ENCODE results near the gene GPR62. TPM values are rescaled to one million over a fixed set of nuclear protein-coding genes. Genes with fewer than 3 reads are reported as not detected.

The GPR62 gene
- total RNA-seq, 1 donor from 2014 or later = not detected

DNA sequence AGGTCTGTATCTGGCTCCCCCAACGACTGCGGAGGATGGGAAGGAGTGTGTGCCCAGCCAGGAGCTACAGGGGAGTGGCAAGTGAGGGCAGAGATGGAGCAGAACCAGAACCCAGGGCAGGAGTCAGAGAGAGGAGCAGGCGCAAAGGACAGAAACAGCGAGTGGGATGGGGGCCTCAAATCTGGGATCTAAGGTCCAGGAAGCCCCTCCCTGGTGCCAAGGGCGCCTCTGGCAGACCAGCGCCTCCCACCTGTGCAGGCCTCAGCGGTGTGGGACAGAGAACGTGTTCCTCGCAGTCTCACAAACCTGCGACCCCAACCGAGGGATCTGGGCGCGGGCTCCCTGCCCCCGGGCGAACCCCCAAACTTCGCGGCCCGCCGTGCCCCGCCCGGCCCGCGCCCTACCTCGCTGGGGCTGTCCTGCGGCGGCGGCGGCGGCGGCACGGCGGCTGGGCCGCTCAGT, 11.8 kb downstream of the GPR62 start:
- intact Hi-C loops (cut with DNase I) = no loop called here
- ATAC-seq (ENCODE audit: poor library complexity) (peak; percentile 0), DNase-seq (no peak)

DNA sequence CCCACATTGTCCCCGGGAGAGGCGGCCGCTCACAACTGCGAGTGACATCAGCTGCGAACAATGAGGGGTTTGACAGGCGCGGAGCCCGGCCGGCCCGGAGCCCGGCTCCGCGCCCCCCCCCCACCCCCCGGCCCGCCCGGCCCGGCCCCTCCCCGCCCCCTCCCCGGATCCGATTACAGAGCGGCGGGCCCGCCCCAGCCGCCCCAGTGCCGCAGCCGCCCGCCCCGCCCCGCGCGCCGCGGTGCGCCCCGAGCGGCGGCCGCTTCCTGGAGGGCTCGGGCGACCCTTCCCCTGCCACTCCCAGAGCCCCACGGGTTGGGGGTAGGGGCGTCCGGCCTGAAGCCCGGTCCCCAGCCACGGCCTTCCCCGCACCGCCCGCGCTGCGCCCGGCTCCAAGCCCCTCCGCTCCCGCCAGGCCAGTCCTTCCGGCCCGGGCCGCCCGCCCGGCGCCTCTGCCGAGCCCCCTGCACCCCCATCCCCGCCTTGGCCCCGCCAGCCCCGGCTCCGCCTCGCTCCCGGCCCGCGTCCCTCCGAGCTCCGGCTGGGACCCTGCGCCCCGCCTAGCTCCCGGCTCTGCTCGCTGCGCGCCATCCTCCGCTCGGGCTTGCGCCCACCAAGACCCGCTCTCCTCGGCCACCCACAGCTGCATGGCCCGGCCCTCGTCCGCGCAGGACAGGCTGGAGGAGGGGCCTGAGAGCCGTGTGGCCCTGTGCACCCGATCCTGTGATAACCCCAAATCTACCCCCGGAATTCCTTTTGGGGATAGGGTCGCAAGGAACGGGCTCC, 12.4 kb downstream of the GPR62 start, which contains the start of gene PCBP4:
PCBP4 (minus strand) TSS at position 71 of the 786 bp plus-strand sequence. CDS start 6,214 bp downstream, outside the sequence.
- peak; percentile 87 for DNase-seq
- intact Hi-C loops (cut with DNase I) = no loop called here
- ATAC-seq (ENCODE audit: poor library complexity) = peak; percentile 72

DNA sequence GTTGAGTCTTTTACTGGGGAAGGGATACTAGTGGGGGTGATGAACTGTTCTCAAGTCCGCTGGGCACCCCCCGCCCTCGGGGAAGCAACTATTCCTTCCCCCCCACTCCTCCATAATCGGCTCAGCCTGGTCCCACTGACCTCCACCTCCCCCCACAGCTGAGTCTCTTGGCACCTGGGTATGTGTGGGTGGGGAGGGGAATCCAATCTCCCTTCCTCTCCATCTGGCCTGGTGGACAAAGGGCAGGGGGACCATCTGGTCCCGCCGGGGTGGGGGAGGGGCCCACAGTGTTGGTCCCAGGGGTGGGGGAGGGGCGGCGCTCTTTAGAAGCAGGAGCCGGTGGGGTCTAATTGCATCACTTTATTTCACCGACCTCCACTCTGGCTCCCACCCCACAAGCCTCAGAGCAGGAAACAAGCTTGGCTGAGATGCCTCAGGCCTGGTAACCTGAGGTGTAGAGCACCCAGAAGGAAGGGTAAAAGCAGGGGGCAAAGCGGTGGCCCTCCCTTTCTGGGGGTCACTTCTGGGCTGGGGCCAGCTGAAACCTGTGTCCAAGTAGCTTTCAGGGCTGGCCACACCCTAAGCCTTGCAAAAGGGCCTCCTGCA, 13.1 kb downstream of the GPR62 start:
- ATAC-seq (ENCODE audit: poor library complexity) (peak; percentile 5), DNase-seq (no peak)
- intact Hi-C loops (cut with DNase I) = no loop called here

DNA sequence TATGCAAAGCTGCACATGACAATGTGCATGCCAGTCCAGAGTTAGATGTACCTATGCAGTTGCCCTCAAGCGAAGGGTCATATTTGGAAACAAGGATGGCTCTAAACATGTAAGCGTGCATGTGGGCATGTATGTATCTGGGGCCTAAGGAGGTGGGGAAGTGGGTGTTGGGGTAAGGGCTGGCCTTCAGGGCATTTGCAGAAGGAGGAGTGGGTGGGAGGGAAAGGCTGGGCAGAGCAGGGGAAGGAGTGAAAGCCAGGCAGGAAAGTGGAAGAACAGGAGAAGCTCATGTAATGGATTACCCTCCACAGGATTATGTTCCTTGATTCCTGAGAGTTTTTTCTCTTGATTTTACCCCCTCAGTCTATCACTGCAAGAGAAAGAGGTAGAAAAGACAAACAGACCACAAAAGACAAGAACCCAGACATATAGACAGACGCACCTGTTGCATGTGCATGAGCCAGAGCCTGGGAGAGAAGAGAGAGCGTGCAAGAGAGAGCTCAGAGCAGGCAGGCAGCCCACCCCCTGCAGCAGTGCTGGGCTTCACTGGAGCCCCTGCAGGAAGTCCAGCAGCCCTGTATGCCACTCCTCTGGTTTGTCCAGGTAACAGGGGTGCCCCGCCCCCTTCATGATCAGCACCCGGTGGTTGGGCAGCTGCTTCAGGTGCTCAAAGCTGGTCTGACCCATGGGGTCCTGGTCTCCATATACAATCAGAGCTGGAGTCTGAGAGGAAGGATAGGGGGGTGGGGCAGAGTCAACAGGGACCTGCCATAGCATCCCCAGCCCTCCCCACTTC, 13.9 kb downstream of the GPR62 start:
- intact Hi-C loops (cut with DNase I) = no loop called here
- DNase-seq (no peak), ATAC-seq (ENCODE audit: poor library complexity) (no peak)

DNA sequence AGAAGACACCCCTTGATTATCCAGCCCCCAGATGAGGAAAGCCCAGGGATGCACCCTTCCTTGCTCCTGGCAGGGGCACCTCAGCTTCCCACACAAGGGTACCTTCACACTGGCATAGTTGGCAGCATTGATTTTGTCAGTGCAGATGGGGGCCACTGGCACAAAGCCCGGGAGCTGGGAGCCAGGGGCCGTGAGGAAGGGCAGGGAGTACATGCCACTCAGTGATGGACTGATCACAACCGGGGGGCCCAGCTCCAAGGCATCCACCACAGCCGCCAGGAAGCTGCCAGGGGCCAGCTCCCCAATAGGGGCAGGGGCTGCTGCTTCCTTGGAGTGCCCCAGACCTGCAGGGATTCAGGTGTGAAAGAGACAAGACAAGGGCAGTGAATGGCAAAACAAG, 14.7 kb downstream of the GPR62 start:
- ATAC-seq (ENCODE audit: poor library complexity) (no peak), DNase-seq (no peak)
- intact Hi-C loops (cut with DNase I) = no loop called here

DNA sequence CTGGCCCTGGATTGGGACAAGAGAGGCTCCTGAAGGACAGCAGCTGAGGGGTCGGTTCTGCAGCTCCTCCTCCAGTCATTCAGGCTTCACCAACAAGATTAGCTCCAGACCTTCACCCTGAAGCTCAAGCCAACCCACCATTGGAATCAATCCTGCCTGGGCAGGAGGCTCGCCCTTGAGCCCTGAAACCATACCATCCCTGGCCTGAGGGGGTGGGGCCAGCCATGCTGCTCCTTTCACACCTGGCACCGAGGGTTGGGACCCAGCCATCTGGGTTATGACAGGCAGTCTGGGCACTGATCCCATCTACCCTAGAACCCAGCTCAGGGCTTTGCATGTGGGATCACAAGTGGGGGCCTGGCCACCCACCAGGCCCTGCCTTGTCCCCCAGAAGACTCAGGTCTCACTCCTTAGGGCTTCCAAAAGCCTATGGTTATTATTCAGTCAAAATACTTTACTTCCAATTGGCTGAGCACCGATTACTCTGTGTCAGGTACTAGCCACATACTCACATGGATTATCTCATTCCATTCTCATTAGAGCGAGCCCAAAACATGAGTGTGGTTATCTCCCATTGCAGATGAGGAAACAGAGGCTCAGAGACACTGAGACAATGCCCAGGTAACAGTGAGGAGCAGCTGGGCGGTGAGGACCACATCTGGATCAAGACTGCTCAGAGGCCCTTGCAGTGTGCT, 15.6 kb downstream of the GPR62 start:
- intact Hi-C loops (cut with DNase I) = no loop called here
- DNase-seq = no peak
- no peak for ATAC-seq (ENCODE audit: poor library complexity)

DNA sequence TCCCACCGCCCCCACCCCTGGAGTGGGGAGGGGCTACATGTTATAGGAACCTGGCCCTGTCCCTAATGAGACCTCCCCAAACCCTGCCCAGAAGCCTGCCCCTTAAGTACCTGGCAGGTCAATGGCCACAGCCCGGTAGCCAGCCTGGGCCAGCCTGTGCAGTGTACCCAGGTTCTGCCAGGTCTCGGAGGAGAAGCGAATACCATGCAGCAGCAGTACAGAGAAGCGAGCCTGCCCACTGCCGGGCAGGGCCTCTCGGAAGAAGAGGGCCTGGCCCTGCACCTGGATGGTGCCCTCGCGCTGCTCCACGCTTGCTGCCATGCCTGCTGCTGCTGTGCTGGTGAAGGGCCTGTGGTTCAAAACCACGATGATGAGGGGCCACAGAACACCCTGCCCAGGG, 16.2 kb downstream of the GPR62 start:
- ATAC-seq (ENCODE audit: poor library complexity) = no peak
- no peak for DNase-seq
- intact Hi-C loops (cut with DNase I) = no loop called here

DNA sequence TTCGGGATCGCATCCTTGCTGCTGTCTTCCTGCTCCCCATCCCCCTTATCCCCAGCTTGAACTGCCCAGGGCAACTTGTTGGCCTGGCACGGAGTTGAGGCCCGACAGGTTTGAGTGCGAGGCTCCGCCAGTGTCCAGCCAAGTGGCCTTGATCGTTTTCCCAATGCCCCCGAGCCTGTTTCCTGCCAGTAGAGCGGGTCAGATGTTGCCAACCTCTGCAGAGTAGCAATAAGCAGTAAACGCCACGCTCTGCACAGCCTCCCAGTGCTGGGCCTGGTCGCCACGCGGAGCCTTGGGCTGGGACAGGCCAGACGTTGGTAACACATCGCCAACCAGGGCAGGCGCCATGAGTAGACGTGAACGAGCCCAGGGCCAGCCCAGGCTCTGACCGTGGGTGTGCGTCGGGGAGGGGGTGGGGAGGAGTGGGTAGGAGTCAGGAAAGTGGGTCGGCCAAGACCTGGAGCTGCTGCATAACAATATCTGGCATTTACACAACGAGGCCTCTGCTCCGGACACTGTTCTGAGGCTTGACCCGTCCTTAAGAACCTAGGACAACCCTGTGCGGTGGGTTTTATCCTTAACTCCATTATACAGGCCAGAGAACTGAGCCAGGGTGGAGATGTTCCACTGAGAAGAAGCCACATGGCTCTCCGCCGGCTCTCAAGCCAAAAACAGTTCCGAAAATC, 19.2 kb downstream of the GPR62 start:
- ATAC-seq (ENCODE audit: poor library complexity) (peak; percentile 24), DNase-seq (peak; percentile 64)
- intact Hi-C loops (cut with DNase I) = no loop called here

DNA sequence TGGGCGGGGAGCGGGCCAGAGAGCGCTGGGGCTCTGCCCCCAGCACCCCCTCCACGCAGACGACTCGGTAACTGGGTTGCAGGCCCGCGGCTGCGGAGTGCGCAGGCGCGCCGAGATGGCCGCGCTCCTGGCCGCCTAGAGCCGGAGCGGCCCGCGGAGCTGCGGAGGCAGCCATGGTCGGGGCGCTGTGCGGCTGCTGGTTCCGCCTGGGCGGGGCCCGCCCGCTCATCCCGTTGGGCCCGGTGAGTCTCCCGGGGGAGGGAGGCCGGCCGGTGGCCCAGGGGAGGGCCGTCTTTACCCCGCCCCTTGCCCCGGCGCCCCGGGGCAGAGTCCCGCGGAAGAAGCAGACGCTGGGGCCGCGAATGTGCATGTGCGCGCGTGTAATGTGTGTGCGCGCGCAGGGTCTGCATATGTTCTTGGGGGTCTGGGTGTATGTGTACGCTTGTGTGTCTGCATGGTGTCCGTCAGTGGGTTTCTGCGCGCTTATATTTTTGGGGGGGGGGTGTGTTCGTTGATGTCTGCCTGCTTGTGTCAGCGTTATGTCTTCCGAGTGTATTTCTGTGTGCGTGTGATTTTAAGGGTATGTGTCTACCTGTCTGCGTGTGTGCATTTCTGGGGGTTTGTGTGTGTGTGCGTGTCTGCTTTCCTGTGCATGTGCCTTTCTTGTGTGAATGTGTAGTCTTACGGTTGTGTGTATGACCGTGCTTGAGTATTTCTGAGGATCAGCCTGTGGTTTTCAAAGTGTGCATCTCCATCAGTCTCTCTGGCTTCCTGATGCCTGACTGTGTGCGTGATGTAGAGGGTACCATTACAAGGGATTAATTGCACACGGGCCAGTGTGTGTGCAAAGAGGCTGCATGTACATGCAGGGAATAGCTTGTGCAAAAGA, 20.0 kb downstream of the GPR62 start, which contains the start of gene ABHD14A:
ABHD14A (plus strand) TSS at position 102 of the 889 bp plus-strand sequence; CDS start at position 174, 72 bp downstream.
- intact Hi-C loops (cut with DNase I) = no loop called here

DNA sequence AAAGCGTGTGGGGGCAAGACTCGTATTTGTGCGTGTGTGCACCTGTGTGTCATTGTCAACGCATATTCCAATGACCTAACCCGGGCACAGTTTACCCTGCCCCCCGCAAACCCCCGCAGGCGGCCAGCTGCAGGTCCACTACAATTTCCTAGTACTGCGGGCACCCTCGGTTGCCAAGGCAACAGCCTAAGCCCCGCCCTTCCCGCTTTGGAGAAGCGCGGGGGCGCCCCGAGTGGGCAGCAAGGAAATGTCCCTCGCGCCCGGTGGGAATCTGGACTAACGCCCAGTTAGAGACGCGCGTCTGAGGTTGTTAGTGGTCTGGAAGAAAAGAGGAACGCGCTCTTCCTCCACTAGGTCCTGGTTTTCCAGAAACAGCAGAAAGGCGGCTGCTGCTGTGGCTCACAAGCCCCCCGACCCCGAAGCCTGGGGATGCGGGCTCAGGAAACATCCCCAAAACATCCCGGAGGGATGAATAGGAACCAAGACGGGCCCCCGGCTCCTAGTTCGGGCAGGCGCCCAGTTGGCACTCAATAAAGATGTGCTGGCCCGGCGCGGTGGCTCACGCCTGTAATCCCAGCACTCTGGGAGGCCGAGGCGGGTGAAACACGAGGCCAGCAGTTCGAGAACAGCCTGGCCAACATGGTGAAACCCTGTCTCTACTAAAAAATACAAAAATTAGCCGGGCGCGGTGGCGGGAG, 20.8 kb downstream of the GPR62 start:
- intact Hi-C loops (cut with DNase I) = no loop called here
- DNase-seq = peak; percentile 85
- no peak for ATAC-seq (ENCODE audit: poor library complexity)

More for the DNA sequence above, 20.0 kb downstream of the GPR62 start, which contains the start of gene ABHD14A:
- DNase-seq (peak; percentile 85), ATAC-seq (ENCODE audit: poor library complexity) (peak; percentile 86)

DNA sequence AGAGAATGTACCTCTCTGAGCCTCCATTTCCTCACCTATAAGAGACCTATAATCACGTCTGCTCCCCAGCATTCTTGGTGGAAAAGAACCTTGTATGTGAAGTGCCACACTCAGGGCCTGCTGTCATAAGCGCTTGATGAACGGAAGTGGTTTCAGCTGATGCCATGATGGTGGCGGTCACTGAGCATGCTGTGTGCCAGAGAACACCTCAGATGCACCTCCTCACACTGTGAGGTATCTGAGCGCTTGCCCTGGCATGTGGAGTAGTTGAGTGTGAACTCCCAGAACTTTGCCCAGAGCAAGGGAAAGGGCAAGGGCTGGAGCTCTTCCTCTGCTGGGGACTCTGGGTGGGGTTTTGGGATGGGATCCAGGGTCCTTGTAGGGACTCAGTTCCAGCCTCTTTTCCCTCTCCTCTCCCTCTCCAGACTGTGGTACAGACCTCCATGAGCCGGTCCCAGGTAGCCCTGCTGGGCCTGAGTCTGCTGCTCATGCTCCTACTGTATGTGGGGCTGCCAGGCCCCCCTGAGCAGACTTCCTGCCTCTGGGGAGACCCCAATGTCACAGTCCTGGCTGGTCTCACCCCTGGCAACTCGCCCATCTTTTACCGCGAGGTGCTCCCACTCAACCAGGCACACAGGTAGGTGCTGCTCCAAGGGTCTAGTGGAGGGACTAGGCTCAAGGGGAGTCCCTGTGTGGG, 22.4 kb downstream of the GPR62 start:
- DNase-seq (no peak), ATAC-seq (ENCODE audit: poor library complexity) (no peak)
- intact Hi-C loops (cut with DNase I) = no loop called here

DNA sequence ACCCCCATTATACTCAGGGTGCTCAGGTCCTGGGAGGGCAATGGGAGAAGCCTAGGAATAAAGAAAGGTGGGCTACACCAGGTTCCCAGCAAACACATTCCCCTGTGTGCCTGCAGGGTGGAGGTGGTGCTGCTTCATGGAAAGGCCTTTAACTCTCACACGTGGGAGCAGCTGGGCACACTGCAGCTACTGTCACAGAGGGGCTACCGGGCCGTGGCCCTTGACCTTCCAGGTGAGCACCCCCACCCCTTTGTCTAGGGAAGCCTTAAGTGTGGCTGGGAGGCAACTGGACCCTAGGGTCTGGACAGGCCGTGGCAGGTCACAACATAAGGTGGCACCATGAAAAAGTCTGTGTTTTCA, 22.9 kb downstream of the GPR62 start:
- intact Hi-C loops (cut with DNase I) = no loop called here
- DNase-seq (no peak), ATAC-seq (ENCODE audit: poor library complexity) (no peak)

DNA sequence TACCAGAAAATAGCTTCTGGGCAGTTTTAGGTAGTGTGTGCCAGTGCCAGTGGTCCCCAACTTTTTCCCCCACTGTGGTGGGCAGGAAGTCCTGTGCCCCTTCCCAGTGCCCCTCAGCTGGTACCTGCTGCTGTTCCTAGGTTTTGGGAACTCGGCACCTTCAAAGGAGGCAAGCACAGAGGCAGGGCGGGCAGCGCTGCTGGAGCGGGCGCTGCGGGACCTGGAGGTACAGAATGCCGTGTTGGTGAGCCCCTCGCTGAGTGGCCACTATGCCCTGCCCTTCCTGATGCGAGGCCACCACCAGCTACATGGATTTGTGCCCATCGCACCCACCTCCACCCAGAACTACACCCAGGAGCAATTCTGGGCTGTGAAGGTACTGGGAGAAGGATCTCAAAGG, 25.1 kb downstream of the GPR62 start:
- intact Hi-C loops (cut with DNase I) = no loop called here
- DNase-seq = no peak
- ATAC-seq (ENCODE audit: poor library complexity) = no peak

DNA sequence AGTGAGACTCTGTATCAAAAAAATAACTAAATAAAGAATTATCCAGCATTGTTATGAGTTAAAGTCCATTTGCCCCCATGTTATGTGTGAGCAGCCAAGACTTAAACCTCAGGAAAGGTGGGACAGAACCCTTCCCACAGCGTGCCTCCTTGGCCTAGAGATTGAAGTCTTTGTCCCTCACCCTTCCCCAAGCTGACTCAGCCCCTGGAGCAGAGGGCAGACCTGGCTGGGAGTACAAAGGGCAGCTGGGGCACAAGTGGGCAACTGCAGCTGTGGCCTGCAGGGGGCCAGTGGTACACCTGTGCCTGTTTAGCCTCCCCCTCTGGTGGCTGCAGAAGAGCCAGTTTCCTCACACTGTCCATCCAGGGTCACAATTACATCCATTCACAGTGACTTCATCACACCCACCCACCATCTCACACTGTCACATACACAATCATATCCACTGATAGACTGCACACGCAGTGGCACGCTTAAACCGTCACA, 27.2 kb downstream of the GPR62 start:
- intact Hi-C loops (cut with DNase I) = no loop called here
- ATAC-seq (ENCODE audit: poor library complexity) = peak; percentile 34
- no peak for DNase-seq

DNA sequence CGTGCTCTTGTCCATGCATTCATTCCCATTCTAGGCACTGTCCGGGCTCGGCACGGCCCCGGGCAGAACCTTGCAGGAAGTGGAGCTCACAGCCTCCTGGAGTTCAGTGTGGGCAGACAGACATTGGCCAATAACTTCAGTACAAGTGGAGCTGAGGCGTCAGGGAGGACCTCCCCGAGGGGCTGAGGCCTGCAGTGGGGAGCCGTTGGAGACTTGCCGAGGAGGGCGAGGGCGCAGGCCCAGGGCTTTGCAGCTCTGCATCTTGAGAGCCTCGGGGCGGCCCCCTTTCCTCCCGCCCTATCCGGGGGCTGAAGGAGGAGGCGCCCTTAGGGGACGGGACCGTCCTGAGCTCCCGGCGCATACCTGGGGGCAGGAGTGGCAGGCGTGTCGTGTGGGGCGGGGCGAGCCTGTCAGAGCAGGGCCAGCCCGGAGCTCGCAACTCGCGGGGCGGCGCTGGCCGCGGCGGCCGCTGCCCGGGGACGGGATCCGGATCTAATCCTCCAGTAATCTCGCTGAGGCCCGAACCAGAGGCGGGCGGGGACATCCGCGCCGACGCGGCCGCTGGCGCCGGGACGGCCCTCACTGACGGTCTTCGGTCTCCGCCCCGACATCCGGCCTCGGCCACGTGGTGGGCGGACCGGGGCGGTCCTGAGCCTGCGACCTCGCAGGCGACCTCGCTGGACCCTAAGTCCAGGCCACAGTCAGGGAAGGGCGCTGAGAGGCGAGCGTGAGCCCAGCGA, 27.8 kb downstream of the GPR62 start, which contains the start of gene ACY1:
ACY1 (plus strand) TSS at position 698 of the 740 bp plus-strand sequence. CDS start 530 bp downstream, outside the sequence.
- intact Hi-C loops (cut with DNase I) = no loop called here
- peak; percentile 94 for ATAC-seq (ENCODE audit: poor library complexity)

More for the DNA sequence above, 27.8 kb downstream of the GPR62 start, which contains the start of gene ACY1:
- peak; percentile 94 for DNase-seq

Measured in Right ventricle myocardium superior (tissue), 1 donor.